GM04503 (cell line): ENCODE results near the gene RALGAPA1.
"Not testable (repeated sequence)": the region's sequence is repeated elsewhere in the genome, so short reads cannot be mapped to it uniquely, and the experiment has no call there.

Experiments used
- DNase-seq: peaks from one replicate; pipeline ENCODE4 v3.0.0-alpha.2; 2012; ENCODE audit warnings: low read depth

Gene RALGAPA1

DNA sequence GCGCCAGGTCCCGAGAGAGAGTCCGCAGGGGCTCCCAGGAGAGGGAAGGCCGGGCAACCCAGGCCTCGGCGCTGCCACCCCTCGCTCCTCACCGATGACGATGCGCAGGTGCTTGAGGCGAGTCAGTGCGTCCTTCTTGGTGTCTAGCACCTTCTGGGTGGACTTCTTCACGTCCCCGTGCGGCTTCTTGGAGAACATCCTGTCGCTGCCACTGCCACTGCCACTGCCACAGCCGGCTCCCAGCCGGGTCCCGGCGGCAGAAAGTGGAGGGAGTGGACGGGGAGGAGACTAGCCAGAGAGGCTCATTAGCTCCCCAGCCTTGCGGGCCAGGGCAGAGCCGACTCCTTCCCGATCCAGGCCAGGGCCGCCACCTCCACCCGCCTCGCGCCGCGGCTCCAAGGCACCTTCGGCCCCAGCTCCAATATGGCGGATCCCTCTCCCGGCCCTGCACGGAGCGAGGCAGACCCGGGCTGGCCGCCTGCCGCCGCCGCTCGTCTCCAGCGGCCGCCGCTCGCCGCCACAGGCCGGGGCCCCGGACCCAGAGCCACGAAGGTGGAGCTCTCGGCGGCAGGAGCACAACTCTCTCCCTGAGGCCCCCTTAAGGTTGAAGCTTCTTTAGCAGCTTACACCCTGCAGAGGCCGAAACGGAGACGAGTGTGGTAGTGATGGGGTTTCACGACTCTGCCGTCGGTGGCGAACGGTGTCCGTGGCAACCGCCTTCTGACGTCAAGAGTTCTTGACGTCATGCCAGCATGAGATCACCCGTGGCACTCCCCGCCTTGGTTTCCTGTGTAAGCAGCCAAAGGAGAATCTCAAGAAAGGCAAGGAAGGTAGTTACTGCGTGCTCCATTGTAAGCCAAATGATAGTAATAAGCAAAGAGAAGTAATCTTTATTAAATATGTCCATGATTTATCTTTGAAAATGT lies at the start of gene RALGAPA1:
Gene RALGAPA1, minus strand, starts transcription at position 658 of the 926 bp plus-strand sequence. Its CDS starts 460 bp downstream, at position 198.
- peak; percentile 86 for DNase-seq

DNA sequence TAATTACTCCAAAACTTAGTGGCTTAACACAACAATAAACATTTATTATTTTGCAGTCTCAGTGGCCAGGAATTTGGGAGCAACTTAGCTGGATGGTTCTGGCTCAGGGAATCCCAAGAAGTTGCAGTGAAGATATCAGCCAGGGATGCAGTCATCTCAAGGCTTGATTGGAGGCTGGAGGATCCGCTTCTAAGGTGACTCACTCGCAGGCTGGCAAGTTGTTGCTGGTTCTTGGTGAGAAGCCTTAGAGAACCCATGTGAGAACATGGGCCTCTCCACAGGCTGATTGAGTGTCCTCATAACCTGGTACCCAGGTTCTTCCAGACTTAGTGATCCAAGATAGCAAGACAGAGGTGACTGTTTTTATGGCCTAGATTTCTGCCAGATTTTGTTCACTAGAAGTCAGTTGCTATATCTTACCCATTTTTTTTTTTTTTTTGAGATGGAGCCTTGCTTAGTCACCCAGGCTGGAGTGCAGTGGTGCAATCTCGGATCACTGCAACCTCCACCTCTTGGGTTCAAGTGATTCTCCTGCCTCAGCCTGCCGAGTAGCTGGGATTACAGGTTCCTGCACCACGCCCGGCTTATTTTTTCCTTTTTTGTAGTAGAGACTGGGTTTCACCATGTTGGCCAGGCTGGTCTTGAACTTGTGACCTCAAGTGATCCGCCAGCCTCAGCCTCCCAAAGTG lies 49.6 kb upstream of the RALGAPA1 start:
- DNase-seq: peak; percentile 53

DNA sequence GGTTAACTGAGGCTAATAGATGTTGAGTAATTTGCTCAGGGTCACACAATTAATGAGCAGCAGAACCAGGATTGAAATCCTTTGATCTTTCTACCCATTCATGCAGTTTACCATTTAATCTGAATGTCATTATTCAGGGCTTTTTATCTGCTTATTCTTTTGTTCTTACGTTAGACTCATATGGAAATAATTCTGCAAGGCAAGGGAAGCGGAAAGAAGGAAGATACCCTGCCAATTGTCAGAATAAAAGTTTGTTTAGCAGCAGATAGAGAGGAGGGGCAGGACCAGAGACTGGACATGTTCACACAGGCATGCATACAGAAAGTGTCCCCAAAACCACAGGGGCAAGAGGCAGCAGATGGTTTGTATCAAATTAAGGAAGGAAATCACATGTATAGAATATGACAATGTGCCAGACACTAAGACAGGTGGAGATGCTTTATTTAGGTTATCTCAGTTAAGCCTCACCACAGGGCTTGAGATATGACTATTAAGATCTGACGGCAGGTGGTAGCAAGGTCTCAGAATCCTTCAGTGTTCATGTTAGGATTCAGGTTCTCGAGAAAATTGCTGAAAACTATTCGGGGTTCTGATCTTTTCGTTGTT lies 46.9 kb upstream of the RALGAPA1 start:
- DNase-seq: no peak

DNA sequence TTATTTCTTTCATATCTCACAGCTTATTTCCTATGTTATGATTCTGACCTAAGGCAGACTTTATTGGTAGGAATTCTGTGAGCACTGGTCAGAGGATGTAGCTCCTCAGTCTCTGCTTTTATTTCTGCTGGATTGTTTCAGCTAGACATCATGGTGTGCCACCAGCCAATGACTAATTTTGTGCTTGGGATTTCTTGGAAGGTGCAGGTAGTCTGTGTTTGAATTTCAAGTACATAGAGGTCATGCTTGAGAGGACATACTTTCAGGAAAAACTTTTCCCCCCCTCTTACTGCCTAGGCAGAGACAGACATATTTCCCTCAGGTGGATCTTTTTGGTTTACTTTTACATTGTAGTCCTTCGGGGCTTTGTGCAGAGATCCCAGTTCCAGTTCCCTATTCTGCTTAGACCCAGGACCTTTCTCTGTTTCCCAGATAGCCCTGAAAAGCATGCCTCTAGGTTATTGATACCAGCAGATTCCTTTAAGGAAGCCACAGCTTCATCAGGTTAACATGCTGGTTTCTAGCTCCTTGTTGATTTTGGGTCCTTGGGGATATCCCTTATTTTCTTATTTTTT lies 45.7 kb upstream of the RALGAPA1 start:
- no peak for DNase-seq

DNA sequence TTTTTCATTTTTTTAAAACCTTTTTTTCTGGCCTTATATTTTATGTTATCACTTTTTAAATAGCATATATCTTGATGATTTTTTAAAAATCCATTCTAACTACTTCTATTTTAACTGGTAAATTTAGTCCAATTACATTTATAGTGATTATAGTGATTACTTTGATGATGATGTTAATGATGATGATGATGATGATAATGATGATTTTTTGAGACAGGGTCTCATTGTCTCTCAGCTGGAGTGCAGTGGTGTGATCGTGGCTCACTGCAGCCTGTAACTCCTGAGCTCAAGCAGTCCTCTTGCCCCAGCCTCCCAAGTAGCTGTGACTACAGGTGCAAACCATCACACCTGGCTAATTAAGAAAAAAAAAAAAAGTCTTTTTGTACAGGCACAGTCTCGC lies 44.1 kb upstream of the RALGAPA1 start:
- DNase-seq: no peak

DNA sequence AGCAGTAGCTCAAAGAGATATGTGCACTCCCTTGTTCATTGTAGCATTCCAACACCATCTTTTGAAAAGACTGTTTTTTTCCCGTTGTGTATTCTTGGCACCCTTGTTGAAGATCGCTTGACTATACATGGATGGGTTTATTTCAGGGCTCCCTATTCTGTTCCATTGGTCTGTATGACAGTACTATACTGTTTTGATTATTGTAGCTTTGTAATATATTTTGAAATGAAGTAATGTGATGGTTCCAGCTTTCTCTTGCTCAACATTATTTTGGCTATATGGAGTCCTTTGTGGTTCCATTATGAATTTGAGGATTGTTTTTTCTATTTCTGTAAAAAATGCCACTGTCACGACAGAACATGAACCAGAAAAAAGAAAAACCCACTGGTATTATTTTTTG lies 42.7 kb upstream of the RALGAPA1 start:
- DNase-seq: no peak

DNA sequence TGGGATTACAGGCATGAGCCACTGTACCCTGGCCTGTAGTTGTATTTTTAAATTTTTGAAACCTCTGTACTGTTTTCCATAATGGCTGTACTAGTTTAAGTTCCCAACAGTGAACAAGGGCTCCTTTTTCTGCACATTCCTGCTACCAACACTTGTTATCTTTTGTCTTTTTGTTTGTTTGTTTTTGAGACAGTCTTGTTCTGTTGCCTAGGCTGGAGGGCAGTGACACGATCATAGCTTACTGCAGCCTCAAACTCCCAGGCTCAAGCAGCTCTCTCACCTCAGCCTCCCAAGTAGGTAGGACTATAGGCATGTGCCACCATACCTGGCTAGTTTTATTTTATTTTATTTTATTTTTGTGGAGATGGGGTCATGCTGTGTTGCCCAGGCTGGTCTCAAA lies 40.0 kb upstream of the RALGAPA1 start:
- no peak for DNase-seq

DNA sequence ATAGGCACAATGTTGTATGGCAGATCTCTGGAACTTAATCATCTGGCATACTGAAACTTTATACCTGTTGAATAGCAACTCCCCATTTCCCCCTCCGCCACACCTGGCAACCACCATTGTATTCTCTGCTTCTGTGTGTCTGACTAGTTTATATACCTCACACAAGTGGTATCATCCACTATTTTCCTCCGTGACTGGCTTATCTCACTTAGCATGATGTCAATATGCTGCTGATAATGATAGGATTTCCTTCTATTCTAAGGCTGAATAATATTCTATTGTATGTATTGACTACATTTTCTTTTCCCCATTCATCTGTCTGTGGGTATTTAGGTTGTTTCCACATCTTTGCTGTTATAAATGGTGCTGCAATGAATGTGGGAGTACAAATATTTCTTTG lies 38.5 kb upstream of the RALGAPA1 start:
- no peak for DNase-seq

DNA sequence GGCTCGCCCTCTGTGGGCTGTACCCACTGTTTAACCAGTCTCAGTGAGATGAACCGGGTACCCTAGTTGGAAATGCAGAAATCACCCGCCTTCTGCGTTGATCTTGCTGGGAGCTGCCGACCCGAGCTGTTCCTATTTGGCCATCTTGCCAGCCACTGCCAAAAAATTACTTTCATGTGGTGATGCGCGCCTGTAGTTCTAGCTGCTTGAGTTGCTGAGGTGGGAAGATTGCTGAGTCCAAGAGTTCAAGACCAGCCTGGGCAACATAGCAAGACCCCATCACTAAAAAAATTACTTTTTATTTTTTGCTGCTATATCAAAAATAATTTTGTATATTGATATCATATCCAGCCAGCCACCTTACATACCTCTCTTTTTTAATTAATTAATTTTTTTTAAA lies 35.4 kb upstream of the RALGAPA1 start:
- no peak for DNase-seq

DNA sequence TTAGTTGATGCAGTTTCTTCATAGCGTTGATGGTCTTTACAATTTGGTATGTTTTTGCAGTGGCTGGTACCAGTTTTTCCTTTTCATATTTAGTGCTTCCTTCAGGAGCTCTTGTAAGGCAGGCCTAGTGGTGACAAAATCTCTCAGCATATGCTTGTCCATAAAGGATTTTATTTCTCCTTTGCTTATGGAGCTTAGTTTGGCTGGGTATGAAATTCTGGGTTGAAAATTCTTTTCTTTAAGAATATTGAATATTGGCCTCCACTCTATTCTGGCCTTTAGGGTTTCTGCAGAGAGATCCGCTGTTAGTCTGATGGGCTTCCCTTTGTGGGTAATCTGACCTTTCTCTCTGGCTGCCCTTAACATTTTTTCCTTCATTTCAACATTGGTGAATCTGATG lies 33.1 kb upstream of the RALGAPA1 start:
- not testable (repeated sequence) for DNase-seq

DNA sequence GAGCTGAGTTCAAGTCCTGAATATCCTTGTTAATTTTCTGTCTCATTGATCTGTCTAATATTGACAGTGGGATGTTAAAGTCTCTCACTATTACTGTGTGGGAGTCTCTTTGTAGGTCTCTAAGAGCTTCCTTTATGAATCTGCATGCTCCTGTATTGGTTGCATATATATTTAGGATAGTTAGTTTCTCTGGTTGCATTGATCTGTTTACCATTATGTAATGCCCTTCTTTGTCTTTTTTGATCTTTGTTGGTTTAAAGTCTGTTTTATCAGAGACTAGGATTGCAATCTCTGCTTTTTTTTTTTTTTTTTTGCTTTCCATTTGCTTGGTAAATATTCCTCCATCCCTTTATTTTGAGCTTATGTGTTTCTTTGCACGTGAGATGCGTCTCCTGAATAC lies 32.6 kb upstream of the RALGAPA1 start:
- DNase-seq: not testable (repeated sequence)

DNA sequence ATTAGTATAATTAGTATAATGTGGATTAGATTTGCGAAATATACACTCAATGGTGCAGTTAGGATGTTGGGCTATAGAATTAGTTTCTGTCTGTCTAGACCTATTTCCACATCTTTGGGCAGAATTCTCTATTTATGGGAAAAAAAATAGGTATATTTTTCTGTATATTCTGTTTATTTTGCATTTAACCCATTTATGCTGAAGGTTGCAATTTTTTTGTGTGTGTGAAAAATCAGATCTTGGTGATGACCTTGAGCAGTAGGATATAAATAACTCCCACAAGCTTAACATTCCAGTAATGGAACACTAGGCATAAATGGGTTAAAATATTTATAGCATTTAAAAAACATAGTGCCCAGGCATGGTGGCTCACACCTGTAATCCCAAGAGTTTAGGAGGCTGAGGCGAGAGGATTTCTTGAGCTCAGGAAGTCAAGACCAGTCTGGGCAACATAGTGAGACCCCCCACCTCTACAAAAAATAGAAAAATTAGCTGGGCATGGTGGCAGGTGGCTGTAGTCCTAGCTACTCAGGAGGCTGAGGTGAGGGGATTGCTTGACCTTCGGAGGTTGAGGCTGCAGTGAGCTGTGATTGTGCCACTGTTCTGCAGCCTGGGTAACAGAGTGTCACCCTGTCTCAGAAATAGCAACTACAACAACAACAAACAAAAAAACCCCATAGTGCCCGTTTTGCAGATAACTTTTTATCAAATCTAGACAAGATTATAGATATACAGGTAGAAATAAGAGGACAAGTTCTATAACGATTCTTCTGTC lies 26.3 kb upstream of the RALGAPA1 start:
- no peak for DNase-seq

DNA sequence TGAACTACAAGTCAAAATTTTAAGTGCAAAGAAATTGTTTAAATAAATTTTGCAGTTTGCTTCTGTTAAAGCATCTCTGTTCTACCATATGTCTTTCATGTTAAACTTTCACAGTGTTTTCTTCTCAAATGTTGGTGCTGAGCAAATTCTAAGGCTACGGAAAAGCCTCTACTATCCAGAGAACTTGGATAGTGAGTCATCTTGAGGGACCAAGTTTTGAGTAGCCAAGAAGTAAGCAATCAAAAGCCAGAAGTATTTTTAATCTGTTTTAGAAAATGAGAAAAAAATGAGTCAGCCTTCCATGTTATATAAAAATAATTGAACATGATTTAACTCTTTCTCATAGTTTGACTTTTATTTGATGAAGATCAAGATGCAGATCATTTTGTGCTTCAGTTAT lies 20.4 kb upstream of the RALGAPA1 start:
- no peak for DNase-seq

DNA sequence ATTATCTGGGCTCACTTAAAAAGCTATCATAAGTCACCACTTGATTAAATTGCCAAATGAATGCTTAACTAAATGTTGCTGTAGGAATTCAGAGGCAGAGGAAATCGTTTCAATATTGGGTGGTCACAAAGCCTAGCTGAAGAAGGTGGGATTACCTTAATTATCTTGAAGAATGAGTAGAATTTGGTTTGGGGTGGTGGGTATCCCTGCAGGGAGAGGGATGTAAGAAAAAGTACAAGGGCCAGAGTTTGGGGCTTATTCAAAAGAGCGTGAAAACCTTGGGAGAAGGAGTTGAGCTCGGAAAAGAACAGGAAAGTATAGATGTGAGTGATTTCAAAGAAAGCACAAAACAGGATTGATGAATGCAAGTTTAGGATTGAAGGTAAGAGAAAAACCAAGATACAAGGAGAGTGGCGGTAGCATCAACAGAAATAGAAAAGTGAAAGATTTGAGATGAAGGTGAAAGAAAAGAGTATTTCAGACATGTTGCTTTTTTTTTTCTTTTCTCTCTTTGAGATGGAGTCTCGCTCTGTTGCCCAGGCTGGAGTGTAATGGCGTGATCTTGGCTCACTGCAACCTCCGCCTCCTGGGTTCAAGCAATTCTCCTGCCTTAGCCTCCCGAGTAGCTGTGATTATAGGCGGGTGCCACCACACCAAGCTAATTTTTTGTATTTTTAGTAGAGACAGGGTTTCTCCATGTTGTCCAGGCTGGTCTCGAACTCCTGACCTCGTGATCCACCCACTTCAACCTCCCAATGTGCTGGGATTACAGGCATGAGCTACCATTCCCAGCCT lies 18.8 kb upstream of the RALGAPA1 start:
- DNase-seq: no peak

DNA sequence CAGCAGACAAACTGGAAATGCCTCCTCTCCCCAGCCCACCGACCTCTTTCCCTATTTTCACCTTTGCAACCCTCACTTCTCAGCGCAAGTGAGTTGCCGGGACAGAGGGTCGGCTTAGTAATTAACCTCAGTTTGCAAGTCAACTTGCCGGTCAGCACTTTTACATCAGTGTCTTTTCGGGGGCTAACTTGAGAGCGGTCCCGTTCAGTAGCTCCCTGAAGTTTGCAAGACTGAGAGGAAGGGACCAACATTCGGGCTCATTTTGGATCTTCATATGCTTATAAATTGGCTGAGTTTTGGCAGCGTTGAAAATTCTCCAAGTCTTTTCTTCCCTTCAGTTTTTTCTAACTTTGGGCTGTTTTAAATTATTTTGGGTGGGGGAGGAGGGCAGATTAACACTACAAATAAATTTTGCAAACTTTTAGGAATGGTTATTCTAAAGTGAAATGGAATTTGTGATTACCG lies 17.9 kb upstream of the RALGAPA1 start:
- no peak for DNase-seq

DNA sequence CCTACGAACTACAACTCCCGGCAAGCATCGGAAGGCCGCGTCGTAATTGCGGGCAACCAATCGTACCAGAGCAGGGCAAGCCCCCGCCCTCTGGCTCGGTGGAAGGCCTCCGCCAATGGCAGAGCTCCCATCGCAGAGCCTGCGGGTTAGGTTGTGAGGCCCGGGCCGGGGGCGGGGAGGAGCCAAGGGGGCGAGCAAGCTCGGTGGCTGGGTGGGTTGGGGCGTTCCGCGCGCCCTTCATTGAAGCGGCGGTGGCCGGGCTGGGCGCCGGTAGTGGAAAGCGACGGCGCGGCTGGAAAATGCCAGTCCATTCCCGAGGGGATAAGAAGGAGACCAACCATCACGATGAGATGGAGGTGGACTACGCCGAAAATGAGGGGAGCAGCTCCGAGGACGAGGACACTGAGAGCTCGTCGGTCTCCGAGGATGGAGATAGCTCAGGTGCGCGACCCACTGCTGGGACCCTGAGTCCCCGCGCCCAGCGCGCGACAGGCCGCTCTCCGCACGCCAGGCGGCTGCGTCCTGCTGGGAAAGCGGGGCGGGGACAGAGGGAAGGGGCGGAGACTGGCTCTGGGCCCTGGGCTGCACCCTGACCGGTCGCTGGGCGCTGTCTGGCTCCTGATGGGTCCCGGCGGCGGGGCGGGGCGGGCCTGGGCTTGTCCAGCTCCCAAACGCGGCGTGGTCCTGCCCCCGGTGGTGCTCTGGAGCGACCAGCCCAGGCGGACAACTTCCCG lies 17.3 kb upstream of the RALGAPA1 start, which contains the start of gene BRMS1L:
Gene BRMS1L, plus strand, starts transcription at position 121 of the 734 bp plus-strand sequence. Its CDS starts 179 bp downstream, at position 300.
- DNase-seq: peak; percentile 90

DNA sequence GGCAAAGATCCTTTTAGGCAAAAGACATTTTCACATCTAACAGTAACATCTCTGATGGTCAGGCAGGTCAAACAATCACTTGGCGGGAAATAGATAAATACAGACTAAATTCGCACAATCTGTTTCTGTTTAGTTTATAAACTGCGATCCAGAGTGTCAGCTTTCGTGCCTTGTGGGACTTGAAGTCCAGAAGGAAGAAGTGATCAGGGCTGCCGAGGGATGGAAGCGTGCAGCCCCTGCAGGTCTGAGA lies 16.8 kb upstream of the RALGAPA1 start:
- DNase-seq: no peak

DNA sequence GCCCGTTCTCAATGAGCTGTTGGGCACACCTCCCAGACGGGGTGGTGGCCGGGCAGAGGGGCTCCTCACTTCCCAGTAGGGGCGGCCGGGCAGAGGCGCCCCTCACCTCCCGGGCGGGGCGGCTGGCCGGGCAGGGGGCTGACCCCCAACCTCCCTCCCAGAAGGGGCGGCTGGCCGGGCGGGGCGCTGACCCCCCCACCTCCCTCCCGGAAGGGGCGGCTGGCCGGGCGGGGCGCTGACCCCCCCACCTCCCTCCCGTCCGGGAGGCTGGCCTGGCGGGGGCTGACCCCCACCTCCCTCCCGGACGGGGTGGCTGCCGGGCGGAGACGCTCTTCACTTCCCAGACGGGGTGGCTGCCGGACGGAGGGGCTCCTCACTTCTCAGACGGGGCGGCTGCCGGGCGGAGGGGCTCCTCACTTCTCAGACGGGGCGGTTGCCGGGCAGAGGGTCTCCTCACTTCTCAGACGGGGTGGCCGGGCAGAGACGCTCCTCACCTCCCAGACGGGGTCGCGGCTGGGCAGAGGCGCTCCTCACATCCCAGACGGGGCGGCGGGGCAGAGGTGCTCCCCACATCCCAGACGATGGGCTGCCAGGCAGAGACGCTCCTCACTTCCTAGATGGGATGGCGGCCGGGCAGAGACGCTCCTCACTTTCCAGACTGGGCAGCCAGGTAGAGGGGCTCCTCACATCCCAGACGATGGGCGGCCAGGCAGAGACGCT lies 15.5 kb upstream of the RALGAPA1 start:
- DNase-seq: not testable (repeated sequence)

DNA sequence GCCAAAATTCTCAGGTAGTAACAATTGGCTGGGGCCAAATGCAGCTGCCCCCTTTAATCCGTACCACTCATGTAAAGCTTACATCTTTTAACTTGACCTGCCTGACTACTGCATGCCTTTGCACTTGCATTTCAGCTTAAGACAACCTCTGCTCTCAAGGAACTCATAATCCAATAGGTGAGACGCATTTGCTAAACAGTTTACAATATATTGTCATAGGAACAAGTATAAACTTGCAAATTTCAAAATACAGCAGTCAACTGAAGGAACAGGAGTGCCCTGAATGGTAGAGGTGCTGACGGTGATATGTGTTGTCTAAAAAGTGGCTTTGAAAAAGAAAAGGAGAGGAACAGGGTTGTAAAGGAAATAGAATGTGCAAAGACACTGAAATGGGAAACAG lies 13.4 kb upstream of the RALGAPA1 start:
- no peak for DNase-seq
